Measurements from ENCODE around the gene FNBP1. TPM values are rescaled to one million over a fixed set of nuclear protein-coding genes. Genes with fewer than 3 reads are reported as not detected.

Gene FNBP1
- total RNA-seq (2021) (38.1 to 43.6 TPM (median 38.4 TPM) in 3 replicates), Bru-seq, nascent RNA (percentile 63 among the genes with signal in this experiment)
- long read RNA-seq, experiment 1, full-length matches to known transcripts: 2 of 48 reads
- long read RNA-seq, experiment 1, partial matches to known transcripts: 18 of 48 reads
- long read RNA-seq, experiment 1, other reads (novel, unspliced or antisense): 28 of 48 reads
- long read RNA-seq, experiment 2, full-length matches to known transcripts: 1 of 34 reads
- long read RNA-seq, experiment 2, partial matches to known transcripts: 4 of 34 reads
- long read RNA-seq, experiment 2, other reads (novel, unspliced or antisense): 29 of 34 reads
- long read RNA-seq, experiment 3, partial matches to known transcripts: 1 of 3 reads
- long read RNA-seq, experiment 3, other reads (novel, unspliced or antisense): 2 of 3 reads

DNA sequence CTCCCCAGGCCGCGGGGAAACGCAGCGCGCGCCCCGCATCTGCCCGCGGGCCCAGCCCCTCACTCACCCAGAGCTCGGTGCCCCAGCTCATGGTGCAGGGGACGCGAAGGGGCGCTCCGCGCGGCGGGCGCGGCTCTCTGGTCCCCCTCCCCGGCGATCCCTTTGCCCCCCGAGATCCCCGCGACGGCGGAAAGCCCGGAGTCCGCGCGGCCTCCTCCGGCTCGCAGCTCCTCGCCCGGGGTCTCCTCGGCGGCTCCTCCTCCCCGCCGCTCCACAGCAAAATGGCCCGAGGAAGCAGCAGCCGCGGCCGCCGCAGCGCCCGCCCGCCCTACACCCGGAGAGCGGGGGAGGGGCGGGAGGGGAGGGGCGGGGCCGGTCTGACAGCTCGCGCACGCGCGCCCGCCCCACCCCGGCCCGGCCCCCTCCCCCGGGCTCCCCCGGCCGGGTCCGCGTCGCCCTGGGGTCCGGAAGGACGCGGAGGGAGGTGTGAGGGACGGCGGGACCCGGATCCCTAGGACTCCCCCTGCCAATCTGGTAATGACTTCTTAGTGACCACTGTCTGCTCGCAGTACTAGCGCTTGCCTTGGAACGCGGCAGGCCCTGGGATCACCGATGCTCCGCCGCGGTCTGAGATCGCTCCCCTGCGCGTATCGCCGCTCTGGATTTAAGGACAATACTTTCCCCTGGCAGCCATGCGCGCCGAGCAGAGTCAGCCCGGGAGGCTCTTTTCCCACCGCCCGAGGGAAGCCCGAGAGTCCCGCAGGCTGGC lies at the start of gene FNBP1:
FNBP1 (minus strand) TSS at position 305 of the 769 bp plus-strand sequence; CDS start at position 91, 214 bp downstream.
- ATAC-seq (peak; percentile 75), DNase-seq (ENCODE audit: low spot score) (peak; percentile 78)
- CTCF ChIA-PET: interaction anchor here (1.0 to 1.5 kb wide), 2 partner anchors 10 to 15 kb away, joined by 3 to 5 read pairs; no protein-coding TSS in a partner anchor
- peak within 1 kb of the TSS; percentile 97 for H3K4me3 Mint-ChIP-seq
- POLR2A ChIA-PET: interaction anchor here (0.7 kb wide), 1 partner anchor 221 kb away, joined by 3 read pairs; no protein-coding TSS in a partner anchor
- peaks cover 19% of the 10 kb centered on the region for H3K27me3 Mint-ChIP-seq (ENCODE audit: low read depth)
- peaks cover 42% of the 10 kb centered on the region for H3K4me1 Mint-ChIP-seq
- TF ChIP-seq NFYB (CRISPR knock-in tag; conservative IDR thresholded peaks at IDR 0.05; ENCODE audit: low read depth) (no peak), SP1 (CRISPR knock-in tag; conservative IDR thresholded peaks at IDR 0.05) (0 out of 2 replicates have a peak, but pooled peaks have one; percentile 40), RORB (CRISPR knock-in tag; IDR thresholded peaks at IDR 0.05) (no peak), ARID4B (CRISPR knock-in tag; IDR thresholded peaks at IDR 0.05; ENCODE audit: borderline replicate concordance) (peak; percentile 39; the same call in 1 of the 2 replicates), HMGXB4 (CRISPR knock-in tag; IDR thresholded peaks at IDR 0.05) (peak; percentile 31; the same call in 1 of the 2 replicates), ZNF423 (CRISPR knock-in tag; IDR thresholded peaks at IDR 0.05) (peak; percentile 44; the same call in 1 of the 2 replicates), SMAD4 (CRISPR knock-in tag; IDR thresholded peaks at IDR 0.05) (peak; percentile 4; the same call in 1 of the 2 replicates), KAT7 (CRISPR knock-in tag; IDR thresholded peaks at IDR 0.05; ENCODE audit: borderline replicate concordance) (0 out of 2 replicates have a peak, but pooled peaks have one; percentile 36), CREM (CRISPR knock-in tag; IDR thresholded peaks at IDR 0.05) (no peak; the same call in 1 of the 2 replicates)
- TF ChIP-seq, protein P1, sequence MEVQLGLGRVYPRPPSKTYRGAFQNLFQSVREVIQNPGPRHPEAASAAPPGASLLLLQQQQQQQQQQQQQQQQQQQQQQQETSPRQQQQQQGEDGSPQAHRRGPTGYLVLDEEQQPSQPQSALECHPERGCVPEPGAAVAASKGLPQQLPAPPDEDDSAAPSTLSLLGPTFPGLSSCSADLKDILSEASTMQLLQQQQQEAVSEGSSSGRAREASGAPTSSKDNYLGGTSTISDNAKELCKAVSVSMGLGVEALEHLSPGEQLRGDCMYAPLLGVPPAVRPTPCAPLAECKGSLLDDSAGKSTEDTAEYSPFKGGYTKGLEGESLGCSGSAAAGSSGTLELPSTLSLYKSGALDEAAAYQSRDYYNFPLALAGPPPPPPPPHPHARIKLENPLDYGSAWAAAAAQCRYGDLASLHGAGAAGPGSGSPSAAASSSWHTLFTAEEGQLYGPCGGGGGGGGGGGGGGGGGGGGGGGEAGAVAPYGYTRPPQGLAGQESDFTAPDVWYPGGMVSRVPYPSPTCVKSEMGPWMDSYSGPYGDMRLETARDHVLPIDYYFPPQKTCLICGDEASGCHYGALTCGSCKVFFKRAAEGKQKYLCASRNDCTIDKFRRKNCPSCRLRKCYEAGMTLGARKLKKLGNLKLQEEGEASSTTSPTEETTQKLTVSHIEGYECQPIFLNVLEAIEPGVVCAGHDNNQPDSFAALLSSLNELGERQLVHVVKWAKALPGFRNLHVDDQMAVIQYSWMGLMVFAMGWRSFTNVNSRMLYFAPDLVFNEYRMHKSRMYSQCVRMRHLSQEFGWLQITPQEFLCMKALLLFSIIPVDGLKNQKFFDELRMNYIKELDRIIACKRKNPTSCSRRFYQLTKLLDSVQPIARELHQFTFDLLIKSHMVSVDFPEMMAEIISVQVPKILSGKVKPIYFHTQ (CRISPR knock-in tag; IDR thresholded peaks at IDR 0.05): no peak
- TF ChIP-seq, protein P2, sequence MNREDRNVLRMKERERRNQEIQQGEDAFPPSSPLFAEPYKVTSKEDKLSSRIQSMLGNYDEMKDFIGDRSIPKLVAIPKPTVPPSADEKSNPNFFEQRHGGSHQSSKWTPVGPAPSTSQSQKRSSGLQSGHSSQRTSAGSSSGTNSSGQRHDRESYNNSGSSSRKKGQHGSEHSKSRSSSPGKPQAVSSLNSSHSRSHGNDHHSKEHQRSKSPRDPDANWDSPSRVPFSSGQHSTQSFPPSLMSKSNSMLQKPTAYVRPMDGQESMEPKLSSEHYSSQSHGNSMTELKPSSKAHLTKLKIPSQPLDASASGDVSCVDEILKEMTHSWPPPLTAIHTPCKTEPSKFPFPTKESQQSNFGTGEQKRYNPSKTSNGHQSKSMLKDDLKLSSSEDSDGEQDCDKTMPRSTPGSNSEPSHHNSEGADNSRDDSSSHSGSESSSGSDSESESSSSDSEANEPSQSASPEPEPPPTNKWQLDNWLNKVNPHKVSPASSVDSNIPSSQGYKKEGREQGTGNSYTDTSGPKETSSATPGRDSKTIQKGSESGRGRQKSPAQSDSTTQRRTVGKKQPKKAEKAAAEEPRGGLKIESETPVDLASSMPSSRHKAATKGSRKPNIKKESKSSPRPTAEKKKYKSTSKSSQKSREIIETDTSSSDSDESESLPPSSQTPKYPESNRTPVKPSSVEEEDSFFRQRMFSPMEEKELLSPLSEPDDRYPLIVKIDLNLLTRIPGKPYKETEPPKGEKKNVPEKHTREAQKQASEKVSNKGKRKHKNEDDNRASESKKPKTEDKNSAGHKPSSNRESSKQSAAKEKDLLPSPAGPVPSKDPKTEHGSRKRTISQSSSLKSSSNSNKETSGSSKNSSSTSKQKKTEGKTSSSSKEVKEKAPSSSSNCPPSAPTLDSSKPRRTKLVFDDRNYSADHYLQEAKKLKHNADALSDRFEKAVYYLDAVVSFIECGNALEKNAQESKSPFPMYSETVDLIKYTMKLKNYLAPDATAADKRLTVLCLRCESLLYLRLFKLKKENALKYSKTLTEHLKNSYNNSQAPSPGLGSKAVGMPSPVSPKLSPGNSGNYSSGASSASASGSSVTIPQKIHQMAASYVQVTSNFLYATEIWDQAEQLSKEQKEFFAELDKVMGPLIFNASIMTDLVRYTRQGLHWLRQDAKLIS (CRISPR knock-in tag; IDR thresholded peaks at IDR 0.05; ENCODE audit: borderline replicate concordance): no peak
- TF ChIP-seq, protein P3, sequence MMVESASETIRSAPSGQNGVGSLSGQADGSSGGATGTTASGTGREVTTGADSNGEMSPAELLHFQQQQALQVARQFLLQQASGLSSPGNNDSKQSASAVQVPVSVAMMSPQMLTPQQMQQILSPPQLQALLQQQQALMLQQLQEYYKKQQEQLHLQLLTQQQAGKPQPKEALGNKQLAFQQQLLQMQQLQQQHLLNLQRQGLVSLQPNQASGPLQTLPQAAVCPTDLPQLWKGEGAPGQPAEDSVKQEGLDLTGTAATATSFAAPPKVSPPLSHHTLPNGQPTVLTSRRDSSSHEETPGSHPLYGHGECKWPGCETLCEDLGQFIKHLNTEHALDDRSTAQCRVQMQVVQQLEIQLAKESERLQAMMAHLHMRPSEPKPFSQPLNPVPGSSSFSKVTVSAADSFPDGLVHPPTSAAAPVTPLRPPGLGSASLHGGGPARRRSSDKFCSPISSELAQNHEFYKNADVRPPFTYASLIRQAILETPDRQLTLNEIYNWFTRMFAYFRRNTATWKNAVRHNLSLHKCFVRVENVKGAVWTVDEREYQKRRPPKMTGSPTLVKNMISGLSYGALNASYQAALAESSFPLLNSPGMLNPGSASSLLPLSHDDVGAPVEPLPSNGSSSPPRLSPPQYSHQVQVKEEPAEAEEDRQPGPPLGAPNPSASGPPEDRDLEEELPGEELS (CRISPR knock-in tag; IDR thresholded peaks at IDR 0.05): no peak; the same call in 1 of the 2 replicates
- TF ChIP-seq, protein P4, sequence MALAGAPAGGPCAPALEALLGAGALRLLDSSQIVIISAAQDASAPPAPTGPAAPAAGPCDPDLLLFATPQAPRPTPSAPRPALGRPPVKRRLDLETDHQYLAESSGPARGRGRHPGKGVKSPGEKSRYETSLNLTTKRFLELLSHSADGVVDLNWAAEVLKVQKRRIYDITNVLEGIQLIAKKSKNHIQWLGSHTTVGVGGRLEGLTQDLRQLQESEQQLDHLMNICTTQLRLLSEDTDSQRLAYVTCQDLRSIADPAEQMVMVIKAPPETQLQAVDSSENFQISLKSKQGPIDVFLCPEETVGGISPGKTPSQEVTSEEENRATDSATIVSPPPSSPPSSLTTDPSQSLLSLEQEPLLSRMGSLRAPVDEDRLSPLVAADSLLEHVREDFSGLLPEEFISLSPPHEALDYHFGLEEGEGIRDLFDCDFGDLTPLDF (CRISPR knock-in tag; IDR thresholded peaks at IDR 0.05): no peak
- no peaks in the 10 kb centered on the region for H3K9me3 Mint-ChIP-seq
- H3K27ac Mint-ChIP-seq: peak within 1 kb of the TSS; percentile 73
- H3K36me3 Mint-ChIP-seq: no peaks in the 10 kb centered on the region
